Mesenchymal stem cell (in vitro differentiated cells and primary cell): ENCODE results near the gene PTPRN2.

Experiments used
- DNase-seq: peaks from one replicate; pipeline ENCODE4 v3.0.0-alpha.2; 2013
- H2AFZ ChIP-seq: one replicate; pipeline ENCODE4 v1.6.1; 2013; ENCODE audit warnings: low read depth, mild to moderate bottlenecking, control low read depth, inconsistent platforms, low read length, moderate library complexity
- H2AK5ac ChIP-seq: 2 replicates; pipeline ENCODE4 v1.6.1; 2013; ENCODE audit warnings: low read length, moderate library complexity, mild to moderate bottlenecking, inconsistent platforms; ENCODE audit not compliant: severe bottlenecking
- H2BK120ac ChIP-seq: one replicate; pipeline ENCODE4 v1.6.1; 2013; ENCODE audit warnings: low read depth, mild to moderate bottlenecking, inconsistent platforms, low read length, moderate library complexity
- H2BK12ac ChIP-seq, 2 experiments: one replicate each; pipeline ENCODE4 v1.6.1; 2013; ENCODE audit warnings: inconsistent platforms in 2 of 2, low read length in 2 of 2, mild to moderate bottlenecking in 2 of 2, moderate library complexity in 2 of 2, control low read depth in 1 of 2
- H2BK15ac ChIP-seq: one replicate; pipeline ENCODE4 v1.6.1; 2013; ENCODE audit warnings: mild to moderate bottlenecking, low read depth, inconsistent platforms; ENCODE audit not compliant: poor library complexity, severe bottlenecking
- H2BK5ac ChIP-seq: 2 replicates; pipeline ENCODE4 v1.6.1; 2013; ENCODE audit warnings: low read depth, mild to moderate bottlenecking, low read length, control low read depth, inconsistent platforms; ENCODE audit not compliant: poor library complexity, severe bottlenecking
- H3K14ac ChIP-seq, 2 experiments: one replicate each; pipeline ENCODE4 v1.6.1; 2013; ENCODE audit warnings: inconsistent platforms in 2 of 2, low read length in 2 of 2, control low read depth in 1 of 2, mild to moderate bottlenecking in 1 of 2, moderate library complexity in 1 of 2
- H3K18ac ChIP-seq, 2 experiments: one replicate each; pipeline ENCODE4 v1.6.1; 2013; ENCODE audit warnings: inconsistent platforms in 2 of 2, low read length in 2 of 2, control low read depth in 1 of 2, low read depth in 1 of 2, mild to moderate bottlenecking in 1 of 2
- H3K23ac ChIP-seq, 2 experiments: one replicate each; pipeline ENCODE4 v1.6.1; 2013; ENCODE audit warnings: inconsistent platforms in 2 of 2, low read length in 2 of 2, mild to moderate bottlenecking in 2 of 2, moderate library complexity in 2 of 2, control low read depth in 1 of 2
- H3K27ac ChIP-seq: 2 replicates; pipeline ENCODE4 v1.5.1; 2013; ENCODE audit warnings: mild to moderate bottlenecking, moderate library complexity, low read length, control low read depth, inconsistent platforms; ENCODE audit not compliant: poor library complexity, severe bottlenecking
- H3K27me3 ChIP-seq, 2 experiments: 2 replicates each; pipeline versions ENCODE4 v1.6.1 to v1.7.0; 2013; ENCODE audit warnings: low read length in 2 of 2, mild to moderate bottlenecking in 2 of 2, moderate library complexity in 2 of 2, control low read depth in 1 of 2, inconsistent platforms in 1 of 2; ENCODE audit not compliant: control insufficient read depth in 1 of 2, insufficient read depth in 1 of 2
- H3K36me3 ChIP-seq, 2 experiments: 2 replicates each; pipeline versions ENCODE4 v1.6.1 to v1.7.0; 2013; ENCODE audit warnings: low read length in 2 of 2, control low read depth in 1 of 2, inconsistent platforms in 1 of 2, low read depth in 1 of 2, mild to moderate bottlenecking in 1 of 2; ENCODE audit not compliant: insufficient read depth in 2 of 2, control insufficient read depth in 1 of 2
- H3K4ac ChIP-seq, 2 experiments: one replicate each; pipeline ENCODE4 v1.6.1; 2013; ENCODE audit warnings: inconsistent platforms in 2 of 2, low read length in 2 of 2, mild to moderate bottlenecking in 2 of 2, moderate library complexity in 2 of 2, control low read depth in 1 of 2, low read depth in 1 of 2
- H3K4me1 ChIP-seq: 2 replicates; pipeline ENCODE4 v1.6.1; 2013; ENCODE audit warnings: low read depth, low read length, control low read depth; ENCODE audit not compliant: control insufficient read depth, insufficient read depth
- H3K4me2 ChIP-seq: 2 replicates; pipeline ENCODE4 v1.6.1; 2013; ENCODE audit warnings: low read length, mild to moderate bottlenecking, inconsistent platforms; ENCODE audit not compliant: poor library complexity, severe bottlenecking
- H3K4me3 ChIP-seq, 2 experiments: 2 replicates each; pipeline versions ENCODE4 v1.5.1 to v1.7.0; 2013; ENCODE audit warnings: low read length in 2 of 2, mild to moderate bottlenecking in 2 of 2, control low read depth in 1 of 2, low read depth in 1 of 2; ENCODE audit not compliant: insufficient read depth in 1 of 2
- H3K79me1 ChIP-seq: replicated peaks from 2 replicates; pipeline ENCODE4 v1.6.1; 2013; ENCODE audit warnings: mild to moderate bottlenecking, control low read depth, low read length, inconsistent platforms; ENCODE audit not compliant: poor library complexity, severe bottlenecking
- H3K9ac ChIP-seq: 2 replicates; pipeline ENCODE4 v1.7.0; 2013; ENCODE audit warnings: mild to moderate bottlenecking, low read length, moderate library complexity
- H3K9me3 ChIP-seq: 2 replicates; pipeline ENCODE4 v1.7.0; 2013; ENCODE audit warnings: mild to moderate bottlenecking, low read length; ENCODE audit not compliant: control insufficient read depth
- H4K8ac ChIP-seq: one replicate; pipeline ENCODE4 v1.6.1; 2013; ENCODE audit warnings: inconsistent platforms, mild to moderate bottlenecking, low read length, moderate library complexity
- H4K91ac ChIP-seq: one replicate; pipeline ENCODE4 v1.6.1; 2013; ENCODE audit warnings: mild to moderate bottlenecking, low read length, inconsistent platforms
- WGBS: methylation state at CpG from one replicate; pipeline ENCODE4 v1.1.7; 2013; ENCODE audit warnings: mixed read lengths; 5-methylcytosine and 5-hydroxymethylcytosine counted together

PTPRN2 gene

DNA sequence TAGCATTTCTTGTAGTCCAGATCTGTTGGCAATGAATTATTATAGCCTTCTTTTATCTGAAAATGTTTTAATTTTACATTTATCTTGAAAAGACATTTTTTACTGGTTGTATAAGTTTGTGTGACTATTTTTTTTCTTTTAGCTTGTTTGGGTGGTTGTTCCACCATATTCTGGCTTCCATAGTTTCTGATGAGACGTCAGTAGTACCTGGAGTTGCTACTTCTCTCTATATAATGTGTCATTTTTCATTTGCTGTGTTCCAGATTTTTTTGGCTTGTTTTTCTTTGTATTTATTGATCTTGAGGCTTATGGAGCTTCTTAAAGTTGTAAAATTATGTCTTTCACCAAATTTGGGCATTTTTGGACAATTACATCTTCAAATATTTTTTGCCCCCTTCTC, 1082.0 kb downstream of the PTPRN2 start:
- H3K23ac ChIP-seq = no peak overlapping the region
- no peak overlapping the region for H3K4me2 ChIP-seq
- H3K36me3 ChIP-seq = no peaks in the 10 kb centered on the region
- H2BK120ac ChIP-seq = no peak overlapping the region
- no peak overlapping the region for H3K27ac ChIP-seq
- no peak overlapping the region for H3K9ac ChIP-seq
- H2BK15ac ChIP-seq = no peak overlapping the region
- H4K8ac ChIP-seq = no peak overlapping the region
- no CpG with 5 or more reads among the region's 1 CpG for WGBS
- H2AFZ ChIP-seq = no peak overlapping the region
- no peak for DNase-seq
- H3K4me3 ChIP-seq = no peak overlapping the region
- peaks cover 2% of the 10 kb centered on the region for H3K9me3 ChIP-seq
- H3K18ac ChIP-seq = no peak overlapping the region
- H2BK5ac ChIP-seq = no peak overlapping the region
- H4K91ac ChIP-seq = no peak overlapping the region
- H2BK12ac ChIP-seq = no peak overlapping the region
- H2AK5ac ChIP-seq = no peak overlapping the region
- no peaks in the 10 kb centered on the region for H3K27me3 ChIP-seq
- no peaks in the 10 kb centered on the region for H3K4me1 ChIP-seq
- H3K4ac ChIP-seq = no peak overlapping the region
- no peaks in the 10 kb centered on the region for H3K79me1 ChIP-seq
- no peak overlapping the region for H3K14ac ChIP-seq

DNA sequence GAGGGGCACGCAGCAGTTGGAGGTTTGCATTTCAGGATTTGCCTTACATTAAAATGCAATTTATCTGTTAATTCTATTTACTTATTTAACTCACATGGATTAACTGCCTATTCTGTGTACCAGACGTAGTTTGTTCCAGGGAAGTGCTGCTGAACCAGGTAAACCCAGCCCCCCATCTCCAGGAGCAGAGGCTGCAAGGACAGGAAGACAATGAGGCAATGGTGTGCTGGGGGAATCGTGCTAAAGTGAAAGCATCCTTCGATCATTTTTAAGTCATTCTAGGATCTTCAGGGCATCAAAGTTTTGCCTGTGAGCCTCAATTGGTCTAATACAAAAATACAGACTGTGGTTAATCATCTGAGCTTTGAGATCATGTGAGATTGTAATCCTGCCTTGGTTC, 1084.4 kb downstream of the PTPRN2 start:
- H3K4me3 ChIP-seq = no peak overlapping the region
- H3K23ac ChIP-seq = no peak overlapping the region
- no peak overlapping the region for H2AK5ac ChIP-seq
- H2AFZ ChIP-seq = no peak overlapping the region
- no peaks in the 10 kb centered on the region for H3K27me3 ChIP-seq
- H2BK12ac ChIP-seq = no peak overlapping the region
- DNase-seq = no peak
- no peak overlapping the region for H3K9ac ChIP-seq
- peaks cover 2% of the 10 kb centered on the region for H3K9me3 ChIP-seq
- no peak overlapping the region for H3K14ac ChIP-seq
- no peak overlapping the region for H2BK120ac ChIP-seq
- 81% methylated on average over 3 of the region's 4 CpGs for WGBS
- no peak overlapping the region for H3K18ac ChIP-seq
- no peak overlapping the region for H3K4me2 ChIP-seq
- H2BK5ac ChIP-seq = no peak overlapping the region
- no peak overlapping the region for H3K4ac ChIP-seq
- no peak overlapping the region for H2BK15ac ChIP-seq
- no peak overlapping the region for H4K8ac ChIP-seq
- H3K27ac ChIP-seq = no peak overlapping the region
- H4K91ac ChIP-seq = no peak overlapping the region
- no peaks in the 10 kb centered on the region for H3K36me3 ChIP-seq
- no peaks in the 10 kb centered on the region for H3K79me1 ChIP-seq
- peaks cover 1% of the 10 kb centered on the region for H3K4me1 ChIP-seq

DNA sequence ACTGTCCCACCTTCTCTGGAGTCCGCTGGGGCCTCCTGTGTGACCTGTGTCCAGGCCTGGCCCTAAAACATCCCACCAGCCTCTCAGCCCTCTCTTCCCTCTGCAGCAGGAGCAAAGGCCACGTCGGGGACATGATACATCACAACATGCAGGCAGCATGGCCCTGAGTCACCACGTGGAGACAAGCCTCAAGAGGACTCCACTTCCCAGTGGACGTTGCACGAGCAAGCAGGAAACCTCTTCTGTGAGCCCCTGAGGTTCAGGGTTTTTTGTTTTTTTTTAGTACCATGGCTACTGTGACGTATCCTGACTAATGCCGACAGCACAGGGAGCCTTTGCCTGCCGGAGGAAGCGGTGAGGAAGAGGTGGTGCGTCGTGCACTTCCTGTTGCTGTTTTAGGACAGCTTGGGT, 1084.9 kb downstream of the PTPRN2 start:
- H2BK120ac ChIP-seq = no peak overlapping the region
- no peak overlapping the region for H3K9ac ChIP-seq
- H2BK5ac ChIP-seq = no peak overlapping the region
- H2BK15ac ChIP-seq = no peak overlapping the region
- H3K18ac ChIP-seq = no peak overlapping the region
- no peak overlapping the region for H2AK5ac ChIP-seq
- no peaks in the 10 kb centered on the region for H3K79me1 ChIP-seq
- H3K4me3 ChIP-seq = no peak overlapping the region
- H3K4ac ChIP-seq = no peak overlapping the region
- 52% methylated on average over 12 of the region's 12 CpGs for WGBS
- no peak overlapping the region for H2AFZ ChIP-seq
- H3K9me3 ChIP-seq = peaks cover 2% of the 10 kb centered on the region
- H4K91ac ChIP-seq = no peak overlapping the region
- H3K27ac ChIP-seq = no peak overlapping the region
- H2BK12ac ChIP-seq = no peak overlapping the region
- no peaks in the 10 kb centered on the region for H3K27me3 ChIP-seq
- H3K14ac ChIP-seq = no peak overlapping the region
- no peaks in the 10 kb centered on the region for H3K36me3 ChIP-seq
- H3K4me2 ChIP-seq = no peak overlapping the region
- peaks cover 1% of the 10 kb centered on the region for H3K4me1 ChIP-seq
- H3K23ac ChIP-seq = no peak overlapping the region
- no peak overlapping the region for H4K8ac ChIP-seq
- peak; percentile 2 for DNase-seq

DNA sequence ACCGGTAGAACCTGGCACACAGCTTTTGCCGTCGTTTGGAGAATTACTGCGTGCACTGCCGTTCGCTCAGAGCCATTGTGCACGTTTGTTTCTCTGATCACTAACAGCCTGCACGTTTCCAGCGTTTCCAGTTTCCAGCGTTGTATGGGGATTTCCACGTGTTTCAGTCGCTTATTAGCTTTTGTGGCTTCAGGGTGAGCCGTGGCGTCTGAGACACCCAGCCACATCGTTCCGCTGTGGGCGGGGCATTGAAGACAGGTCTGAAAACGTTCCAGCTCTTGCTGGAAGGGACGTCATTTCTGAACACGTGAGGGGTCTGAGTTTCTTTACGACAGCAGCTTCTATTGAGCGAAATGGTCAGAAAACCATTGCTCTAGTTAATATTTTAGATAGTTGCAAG, 1086.0 kb downstream of the PTPRN2 start:
- Histone ChIP-seq H2BK120ac (no peak overlapping the region), H4K8ac (no peak overlapping the region), H3K27me3 (no peaks in the 10 kb centered on the region), H2AK5ac (no peak overlapping the region), H3K4me2 (no peak overlapping the region), H2BK5ac (no peak overlapping the region), H3K4ac (no peak overlapping the region), H3K9ac (no peak overlapping the region), H3K36me3 (no peaks in the 10 kb centered on the region), H2BK15ac (no peak overlapping the region), H2AFZ (no peak overlapping the region), H3K18ac (no peak overlapping the region), H3K79me1 (no peaks in the 10 kb centered on the region), H3K27ac (no peak overlapping the region), H3K4me1 (peaks cover 1% of the 10 kb centered on the region), H3K4me3 (no peak overlapping the region), H3K14ac (no peak overlapping the region), H3K9me3 (peaks cover 2% of the 10 kb centered on the region), H2BK12ac (no peak overlapping the region), H3K23ac (no peak overlapping the region), H4K91ac (no peak overlapping the region)
- WGBS = 85% methylated on average over 18 of the region's 22 CpGs
- DNase-seq = no peak
